ENCODE measurements around the gene SCFD1. TPM values are rescaled to one million over a fixed set of nuclear protein-coding genes. Genes with fewer than 3 reads are reported as not detected.
"Not testable (repeated sequence)": the region's sequence is repeated elsewhere in the genome, so short reads cannot be mapped to it uniquely, and the experiment has no call there.

Gene SCFD1
- total RNA-seq, 4 donors from 2014 or later = 31.6 to 48.4 (median 42.5) TPM

GRCh38 chr14:30681752-30682355 is 59.7 kb downstream of the SCFD1 start:
- TF ChIP-seq POLR2AphosphoS5 (IDR thresholded peaks at IDR 0.05) (no peak), POLR2A (IDR thresholded peaks at IDR 0.05) (no peak), EP300 (IDR thresholded peaks at IDR 0.05) (no peak), CTCF (IDR thresholded peaks at IDR 0.05) (no peak)
- no peaks in the 10 kb centered on the region for H3K27me3 ChIP-seq
- ATAC-seq = no peak
- 81 to 100% methylated on average over 2 of the region's 2 CpGs for WGBS, 2 donors (ENCODE audit: low coverage in 1 of 2)
- no peak overlapping the region for H3K4me3 ChIP-seq
- peaks cover 0 to 40% of the 10 kb centered on the region in 2 donors for H3K36me3 ChIP-seq
- no peaks in the 10 kb centered on the region for H3K4me1 ChIP-seq
- H3K27ac ChIP-seq = no peak overlapping the region
- H3K9me3 ChIP-seq = no peaks in the 10 kb centered on the region

- not testable (repeated sequence) for H3K27ac ChIP-seq, H3K36me3 ChIP-seq, H3K27me3 ChIP-seq, H3K9me3 ChIP-seq, H3K4me1 ChIP-seq, ATAC-seq
- WGBS, 2 donors (ENCODE audit: low coverage in 1 of 2) = 52 to 53% methylated on average over 9 of the region's 28 CpGs
- peak overlapping the region; percentile 33 to 49 for H3K4me3 ChIP-seq
Observed at GRCh38 chr14:30690487-30691355, 68.6 kb downstream of the SCFD1 start.

GRCh38 chr14:30691751-30692398 is 69.8 kb downstream of the SCFD1 start:
- H3K27ac ChIP-seq = no peak overlapping the region
- H3K4me1 ChIP-seq = no peaks in the 10 kb centered on the region
- 88 to 91% methylated on average over 5 of the region's 5 CpGs for WGBS, 2 donors (ENCODE audit: low coverage in 1 of 2)
- peaks cover 0 to 16% of the 10 kb centered on the region in 2 donors for H3K36me3 ChIP-seq
- no peaks in the 10 kb centered on the region for H3K9me3 ChIP-seq
- no peaks in the 10 kb centered on the region for H3K27me3 ChIP-seq
- ATAC-seq = no peak
- no peak for TF ChIP-seq CTCF (IDR thresholded peaks at IDR 0.05)
- TF ChIP-seq POLR2AphosphoS5 (IDR thresholded peaks at IDR 0.05) = no peak
- no peak for TF ChIP-seq POLR2A (IDR thresholded peaks at IDR 0.05)
- TF ChIP-seq EP300 (IDR thresholded peaks at IDR 0.05) = no peak
- no peak overlapping the region for H3K4me3 ChIP-seq

- ATAC-seq = no peak
- no peaks in the 10 kb centered on the region for H3K4me1 ChIP-seq
- H3K9me3 ChIP-seq = no peaks in the 10 kb centered on the region
- WGBS, 2 donors (ENCODE audit: low coverage in 1 of 2) = 78 to 100% methylated on average over 1 of the region's 1 CpG
- TF ChIP-seq CTCF (IDR thresholded peaks at IDR 0.05) (no peak), POLR2A (IDR thresholded peaks at IDR 0.05) (no peak), EP300 (IDR thresholded peaks at IDR 0.05) (no peak), POLR2AphosphoS5 (IDR thresholded peaks at IDR 0.05) (no peak)
- H3K4me3 ChIP-seq = no peak overlapping the region
- H3K27ac ChIP-seq = no peak overlapping the region
- H3K27me3 ChIP-seq = no peaks in the 10 kb centered on the region
- H3K36me3 ChIP-seq = peaks cover 0 to 24% of the 10 kb centered on the region in 2 donors
Observed at GRCh38 chr14:30692669-30693068, 70.5 kb downstream of the SCFD1 start.

GRCh38 chr14:30698463-30698862 is 76.3 kb downstream of the SCFD1 start:
- WGBS, 2 donors (ENCODE audit: low coverage in 1 of 2) = 87 to 96% methylated on average over 4 to 5 of the region's 5 CpGs
- no peaks in the 10 kb centered on the region for H3K9me3 ChIP-seq
- no peak overlapping the region for H3K4me3 ChIP-seq
- no peak for ATAC-seq
- TF ChIP-seq CTCF (IDR thresholded peaks at IDR 0.05) (no peak), POLR2A (IDR thresholded peaks at IDR 0.05) (no peak), POLR2AphosphoS5 (IDR thresholded peaks at IDR 0.05) (no peak), EP300 (IDR thresholded peaks at IDR 0.05) (no peak)
- H3K27ac ChIP-seq = no peak overlapping the region
- H3K4me1 ChIP-seq = peaks cover 0 to 5% (median 0%) of the 10 kb centered on the region in 3 donors
- peaks cover 0 to 66% of the 10 kb centered on the region in 2 donors for H3K36me3 ChIP-seq
- H3K27me3 ChIP-seq = no peaks in the 10 kb centered on the region

Data from gastroesophageal sphincter (tissue), 4 donors.